Measurements from ENCODE around the gene NUP155.

GRCh38 chr5:37396352-37396751 is 25.4 kb upstream of the NUP155 start:
- TF ChIP-seq EZH2 (IDR thresholded peaks at IDR 0.05; ENCODE audit: insufficient read depth, poor library complexity, severe bottlenecking) (no peak), EZH2phosphoT487 (IDR thresholded peaks at IDR 0.05; ENCODE audit: insufficient read depth, low read depth) (no peak)
